ENCODE measurements around the gene TNFSF13B.

The TNFSF13B gene

DNA sequence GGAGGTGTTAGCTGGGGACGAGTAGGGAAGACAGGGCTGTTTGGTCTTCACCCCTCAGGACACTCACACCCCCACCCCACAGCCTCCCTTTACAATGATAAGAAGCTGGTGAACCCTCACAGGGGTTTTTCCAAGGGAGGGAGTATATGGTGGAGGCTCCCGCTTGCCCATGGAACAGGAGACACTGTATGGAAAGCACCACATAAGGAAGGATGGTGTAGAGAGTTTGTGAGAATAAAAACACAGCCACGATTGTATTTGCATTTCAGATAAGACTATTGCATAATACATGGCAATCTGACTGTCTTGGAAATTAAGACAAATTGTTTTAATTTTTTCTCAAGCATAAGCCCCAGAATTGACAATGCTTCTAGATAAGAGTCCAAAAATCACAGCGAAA, 46.9 kb downstream of the TNFSF13B start:
- no peak for DNase-seq (ENCODE audit: extremely low read depth, low read depth)
- H3K4me3 ChIP-seq (replicated peaks; ENCODE audit: low read depth, low read length): no peak overlapping the region
- TF ChIP-seq, protein P1, sequence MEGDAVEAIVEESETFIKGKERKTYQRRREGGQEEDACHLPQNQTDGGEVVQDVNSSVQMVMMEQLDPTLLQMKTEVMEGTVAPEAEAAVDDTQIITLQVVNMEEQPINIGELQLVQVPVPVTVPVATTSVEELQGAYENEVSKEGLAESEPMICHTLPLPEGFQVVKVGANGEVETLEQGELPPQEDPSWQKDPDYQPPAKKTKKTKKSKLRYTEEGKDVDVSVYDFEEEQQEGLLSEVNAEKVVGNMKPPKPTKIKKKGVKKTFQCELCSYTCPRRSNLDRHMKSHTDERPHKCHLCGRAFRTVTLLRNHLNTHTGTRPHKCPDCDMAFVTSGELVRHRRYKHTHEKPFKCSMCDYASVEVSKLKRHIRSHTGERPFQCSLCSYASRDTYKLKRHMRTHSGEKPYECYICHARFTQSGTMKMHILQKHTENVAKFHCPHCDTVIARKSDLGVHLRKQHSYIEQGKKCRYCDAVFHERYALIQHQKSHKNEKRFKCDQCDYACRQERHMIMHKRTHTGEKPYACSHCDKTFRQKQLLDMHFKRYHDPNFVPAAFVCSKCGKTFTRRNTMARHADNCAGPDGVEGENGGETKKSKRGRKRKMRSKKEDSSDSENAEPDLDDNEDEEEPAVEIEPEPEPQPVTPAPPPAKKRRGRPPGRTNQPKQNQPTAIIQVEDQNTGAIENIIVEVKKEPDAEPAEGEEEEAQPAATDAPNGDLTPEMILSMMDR (IDR thresholded peaks at IDR 0.05; ENCODE audit: low read depth, low read length, missing control alignments): no peak

DNA sequence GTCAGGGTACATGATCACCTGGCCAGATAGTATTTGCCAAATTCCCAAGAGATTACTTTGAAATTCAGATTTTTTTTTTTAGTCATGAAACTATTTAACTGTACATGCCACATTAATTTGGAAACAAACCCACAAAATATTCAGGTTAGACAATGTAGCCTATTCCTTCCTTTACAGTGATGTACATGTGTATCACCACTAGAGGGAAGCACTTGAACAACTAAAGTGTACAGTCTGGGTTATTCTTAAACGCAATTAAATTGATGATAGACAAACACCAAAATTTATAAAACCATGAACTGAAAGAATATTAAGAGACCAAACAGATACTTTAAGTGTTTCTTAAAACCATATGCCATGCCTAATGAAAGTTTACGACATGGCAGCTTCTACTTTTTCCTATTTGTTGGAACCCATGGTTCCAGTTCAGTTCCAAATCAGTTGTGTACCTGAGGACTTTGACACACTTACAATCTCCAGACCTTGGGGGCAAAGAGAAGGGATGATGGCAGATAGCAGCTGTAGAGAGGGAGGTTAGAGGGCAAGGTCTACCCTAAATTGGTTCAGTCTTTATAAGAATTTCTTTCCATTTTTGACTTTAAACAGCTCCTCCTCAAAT, 52.8 kb downstream of the TNFSF13B start:
- TF ChIP-seq, protein P1 (IDR thresholded peaks at IDR 0.05; ENCODE audit: low read depth, low read length, missing control alignments): peak; percentile 52
- DNase-seq (ENCODE audit: extremely low read depth, low read depth): peak; percentile 21
- H3K4me3 ChIP-seq (replicated peaks; ENCODE audit: low read depth, low read length): no peak overlapping the region

GRCh38 chr13:108323031-108323430, 53.5 kb downstream of the TNFSF13B start:
- TF ChIP-seq, protein P1 (IDR thresholded peaks at IDR 0.05; ENCODE audit: low read depth, low read length, missing control alignments): no peak
- no peak for DNase-seq (ENCODE audit: extremely low read depth, low read depth)
- no peak overlapping the region for H3K4me3 ChIP-seq (replicated peaks; ENCODE audit: low read depth, low read length)

DNA sequence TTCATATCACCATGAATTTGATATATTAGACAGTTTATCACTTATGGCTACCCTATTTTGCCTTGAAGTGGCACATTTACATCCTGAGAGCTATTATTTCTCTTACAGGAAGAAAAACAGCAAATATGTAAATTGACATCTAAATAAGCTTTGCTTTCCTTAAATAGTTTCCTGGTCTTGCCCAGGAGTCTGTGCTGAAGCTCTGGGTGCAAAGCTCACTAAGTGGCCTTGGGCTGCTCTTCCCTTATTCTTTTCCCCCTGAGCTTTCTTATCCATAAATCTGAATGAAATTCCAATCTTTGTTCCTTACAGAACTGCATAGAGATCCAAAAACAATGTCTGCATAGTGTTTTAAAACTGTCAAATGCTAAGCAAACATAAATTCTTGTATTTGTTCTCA, 56.3 kb downstream of the TNFSF13B start:
- DNase-seq (ENCODE audit: extremely low read depth, low read depth): no peak
- no peak overlapping the region for H3K4me3 ChIP-seq (replicated peaks; ENCODE audit: low read depth, low read length)

DNA sequence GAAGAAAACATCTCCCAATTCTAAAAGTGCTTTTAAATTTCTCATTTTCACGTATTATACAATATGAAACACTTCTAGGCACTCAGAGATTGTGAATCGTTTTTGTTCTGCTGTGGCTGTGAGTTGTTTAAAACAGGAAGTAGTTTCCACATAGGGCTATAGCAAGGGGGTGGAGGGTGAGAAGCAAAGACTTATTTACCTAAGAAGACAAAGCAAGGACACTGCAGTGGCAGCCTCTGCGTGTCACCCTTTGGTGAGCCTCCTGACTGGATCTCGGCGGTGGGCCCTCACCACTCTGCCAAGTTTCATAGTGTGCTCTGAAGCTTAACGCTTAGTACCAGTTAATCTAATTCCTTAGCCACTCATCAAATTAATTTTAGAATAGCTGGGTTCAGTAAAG, 56.8 kb downstream of the TNFSF13B start:
- DNase-seq (ENCODE audit: extremely low read depth, low read depth): no peak
- TF ChIP-seq, protein P1 (IDR thresholded peaks at IDR 0.05; ENCODE audit: low read depth, low read length, missing control alignments): no peak
- no peak overlapping the region for H3K4me3 ChIP-seq (replicated peaks; ENCODE audit: low read depth, low read length)

More for the DNA sequence above, 56.3 kb downstream of the TNFSF13B start:
- TF ChIP-seq, protein P1 (IDR thresholded peaks at IDR 0.05; ENCODE audit: low read depth, low read length, missing control alignments): no peak

GRCh38 chr13:108328848-108329247, 59.3 kb downstream of the TNFSF13B start:
- DNase-seq (ENCODE audit: extremely low read depth, low read depth): no peak
- H3K4me3 ChIP-seq (replicated peaks; ENCODE audit: low read depth, low read length): no peak overlapping the region
- TF ChIP-seq, protein P1 (IDR thresholded peaks at IDR 0.05; ENCODE audit: low read depth, low read length, missing control alignments): no peak

DNA sequence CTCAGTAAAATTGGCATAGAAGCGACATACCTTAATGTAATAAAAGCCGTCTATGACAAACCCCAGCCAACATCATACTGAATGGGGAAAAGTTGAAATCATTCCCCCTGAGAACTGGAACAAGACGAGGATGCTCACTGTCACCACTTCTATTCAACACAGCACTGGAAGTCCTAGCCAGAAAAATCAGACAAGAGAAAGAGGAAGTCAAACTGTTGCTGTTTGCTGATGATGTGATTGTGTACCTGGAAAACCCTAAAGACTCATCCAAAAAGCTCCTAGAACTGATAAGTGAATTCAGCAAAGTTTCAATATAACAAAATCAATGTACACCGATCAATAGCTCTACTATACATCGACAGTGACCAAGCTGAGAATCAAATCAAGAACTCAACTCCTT, 63.3 kb downstream of the TNFSF13B start:
- H3K4me3 ChIP-seq (replicated peaks; ENCODE audit: low read depth, low read length): no peak overlapping the region
- no peak for DNase-seq (ENCODE audit: extremely low read depth, low read depth)
- TF ChIP-seq, protein P1 (IDR thresholded peaks at IDR 0.05; ENCODE audit: low read depth, low read length, missing control alignments): no peak
